GM12878 (cell line): ENCODE measurements around the gene KRT6C. TPM values are rescaled to one million over a fixed set of nuclear protein-coding genes. Genes with fewer than 3 reads are reported as not detected.

Experiments
- ATAC-seq: fragments of 200-7000 bp; cut with Tn5 transposase; 3 replicates; pipeline ENCODE4 v1.9.1; 2020; ENCODE audit warnings: mild to moderate bottlenecking, moderate library complexity
- BruUV-seq: library from RNA; stranded (reverse); fragments of 400-500 nt; replicated peaks from 2 replicates; lab custom pipeline; 2021; lab: Mats Ljungman, UMichigan
- CTCF ChIA-PET: fragments of 300-600 bp; sonication (Branson Sonifier 250); formaldehyde crosslinking; extraction: SDS; loops from one replicate; lab custom pipeline; 2021; ENCODE audit warnings: inconsistent platforms; lab: Yijun Ruan, JAX
- POLR2A ChIA-PET: fragments of 350-600 bp; formaldehyde crosslinking; extraction: SDS; loops from one replicate; lab custom pipeline; 2021; ENCODE audit warnings: inconsistent platforms; lab: Charles Lee
- RAD21 ChIA-PET: fragments of 300-600 bp; sonication (Branson Sonifier 250); formaldehyde crosslinking; loops from one replicate; lab custom pipeline; 2023; ENCODE audit warnings: antibody characterized with exemption; ENCODE audit not compliant: unreplicated experiment; lab: Charles Lee
- SMC1A ChIA-PET: fragments of 300-600 bp; sonication (Branson Sonifier 250); formaldehyde crosslinking; loops from one replicate; lab custom pipeline; 2023; ENCODE audit not compliant: unreplicated experiment, uncharacterized antibody; lab: Charles Lee
- DNase-seq: peaks from one replicate; pipeline ENCODE4 v3.0.0-alpha.2; 2011; ENCODE audit warnings: low read depth, low spot score
- FAIRE-seq: peaks from 3 replicates; lab custom pipeline; 2011; peaks lifted over from hg19 to GRCh38; lab: Jason Lieb, UNC
- H2AFZ ChIP-seq: 2 replicates; pipeline ENCODE4 v1.6.0; 2011; ENCODE audit warnings: low read depth, low read length, control low read depth; ENCODE audit not compliant: control insufficient read depth
- H3K27ac ChIP-seq: 2 replicates; pipeline ENCODE4 v1.5.1; 2011; ENCODE audit warnings: control low read depth; ENCODE audit not compliant: control insufficient read depth, insufficient read depth
- H3K27me3 ChIP-seq, 2 experiments: replicated peaks in 1 of 2; 2 replicates each; pipeline versions ENCODE4 v1.6.0 to v1.6.1; 2011; ENCODE audit warnings: low read length in 1 of 2; ENCODE audit not compliant: control insufficient read depth in 2 of 2, insufficient read depth in 2 of 2
- H3K36me3 ChIP-seq, 2 experiments: 2 replicates each; pipeline ENCODE4 v1.5.1; 2011; ENCODE audit warnings: low read length in 1 of 2; ENCODE audit not compliant: control insufficient read depth in 2 of 2, insufficient read depth in 2 of 2
- H3K4me1 ChIP-seq: 2 replicates; pipeline ENCODE4 v1.6.1; 2011; ENCODE audit warnings: mild to moderate bottlenecking, low read length, moderate library complexity, mixed read lengths; ENCODE audit not compliant: control insufficient read depth, insufficient read depth
- H3K4me2 ChIP-seq: 2 replicates; pipeline ENCODE4 v1.6.0; 2011; ENCODE audit warnings: control low read depth; ENCODE audit not compliant: control insufficient read depth, insufficient read depth
- H3K4me3 ChIP-seq: fragments of 200-600 bp; sonication (generic); 2 replicates; pipeline ENCODE4 v1.5.1; 2016
- H3K79me2 ChIP-seq: 2 replicates; pipeline ENCODE4 v1.6.0; 2011; ENCODE audit warnings: low read length; ENCODE audit not compliant: control insufficient read depth, insufficient read depth
- H3K9ac ChIP-seq: 2 replicates; pipeline ENCODE4 v1.8.0; 2011; ENCODE audit warnings: low read length, control low read depth, mixed read lengths; ENCODE audit not compliant: control insufficient read depth, insufficient read depth
- H3K9me3 ChIP-seq: replicated peaks from 3 replicates; pipeline ENCODE4 v1.5.1; 2011; ENCODE audit warnings: mild to moderate bottlenecking, low read length; ENCODE audit not compliant: control insufficient read depth, insufficient read depth
- H4K20me1 ChIP-seq: 2 replicates; pipeline ENCODE4 v1.6.0; 2011; ENCODE audit not compliant: control insufficient read depth, insufficient read depth
- CTCF ChIP-seq, 3 experiments: IDR thresholded peaks in 2 of 3; conservative IDR thresholded peaks in 1 of 3; 2 replicates each; pipeline ENCODE4 v1.5.1; 2011; ENCODE audit warnings: low read depth in 3 of 3, low read length in 3 of 3, mild to moderate bottlenecking in 3 of 3, control low read depth in 2 of 3, moderate library complexity in 2 of 3, inconsistent platforms in 1 of 3, mixed read lengths in 1 of 3; ENCODE audit not compliant: control insufficient read depth in 2 of 3, insufficient read depth in 1 of 3; ENCODE audit errors: extremely low read depth in 1 of 3
- EP300 ChIP-seq, 2 experiments: fragments of 150-350 bp in 1 of 2; IDR thresholded peaks; 2 replicates each; pipeline ENCODE4 v1.6.1; 2011 to 2012; ENCODE audit warnings: low read depth in 2 of 2, low read length in 2 of 2, borderline replicate concordance in 1 of 2, improper control_type of control experiment in 1 of 2, inconsistent platforms in 1 of 2; ENCODE audit not compliant: control insufficient read depth in 1 of 2
- ESRRA ChIP-seq: IDR thresholded peaks from 2 replicates; pipeline ENCODE4 v1.6.1; 2012; ENCODE audit warnings: mild to moderate bottlenecking, low read length, improper control_type of control experiment
- SMC3 ChIP-seq: IDR thresholded peaks from 2 replicates; pipeline ENCODE4 v1.6.1; 2011; ENCODE audit warnings: low read length, improper control_type of control experiment, borderline replicate concordance
- YY1 ChIP-seq: IDR thresholded peaks from 2 replicates; pipeline ENCODE4 v1.6.1; 2011; ENCODE audit warnings: low read depth, mild to moderate bottlenecking, low read length
- ZBED1 ChIP-seq: IDR thresholded peaks from 2 replicates; pipeline ENCODE4 v1.6.1; 2016; ENCODE audit warnings: borderline replicate concordance
- WGBS: methylation state at CpG from one replicate; pipeline ENCODE4 v1.1.6; 2016; ENCODE audit warnings: low lambda C conversion rate; ENCODE audit not compliant: insufficient replicate concordance, insufficient coverage; ENCODE audit errors: missing lambda C conversion rate; 5-methylcytosine and 5-hydroxymethylcytosine counted together
- in situ Hi-C: fragments of 300-500 bp; cut with MboI; formaldehyde crosslinking; loops from 9 replicates; pipeline ENCODE4 v1.14.3; 2018; ENCODE audit warnings: mixed read lengths
- intact Hi-C: fragments of 100-400 bp; cut with micrococcal nuclease; formaldehyde crosslinking; loops from one replicate; pipeline ENCODE4 v1.14.2; 2022; ENCODE audit not compliant: unreplicated experiment
- polyA plus RNA-seq, 11 experiments: library from polyadenylated mRNA; depleted of rRNA in 4 of 11; unstranded in 6 of 11; stranded (reverse) in 5 of 11; fragments of >200 nt; fragmentation: Nextera tagmentation in 4 of 11; fragmentation: Illumina TruSeq in 1 of 11; extraction: Ambion mirVana in 4 of 11; extraction: Trizol in 1 of 11; gene quantifications; 1 replicate in 1 of 11; 2 replicates in 10 of 11; pipeline versions ENCODE4 v1.2.1 to v1.2.3, GENCODE V29; 2011 to 2016; ENCODE audit warnings: inconsistent platforms in 2 of 11, missing spikeins in 2 of 11, low read depth in 1 of 11
- total RNA-seq, 4 experiments: library from RNA; depleted of rRNA in 3 of 4; stranded (reverse); fragments of >200 nt in 3 of 4; fragmentation: Illumina TruSeq in 1 of 4; extraction: Trizol in 1 of 4; gene quantifications; 2 replicates each; pipeline versions ENCODE4 v1.2.1 to v1.2.3, GENCODE V29; 2013 to 2021

KRT6C gene
- total and polyA plus RNA-seq, 10 of the 15 experiments (the other 5 are each of a cell fraction or from before 2014, with no cell fraction given), result not detected

- 2% methylated on average over 4 of the region's 4 CpGs for WGBS
- no peak for TF ChIP-seq ZBED1
- no peak for TF ChIP-seq EP300 (IDR thresholded peaks at IDR 0.05; ENCODE audit: borderline replicate concordance in 1 of 2, control insufficient read depth in 1 of 2, low read depth in 2 of 2, low read length in 2 of 2)
- TF ChIP-seq ESRRA, result no peak
- TF ChIP-seq SMC3, result peak; percentile 34; the same call in 1 of the 2 replicates
- peak; percentile 35 to 48 (median 41); a peak in 5 of 6 replicates for TF ChIP-seq CTCF (IDR thresholded peaks at IDR 0.05 in 2 of 3, conservative IDR thresholded peaks at IDR 0.05 in 1 of 3; ENCODE audit: control insufficient read depth in 2 of 3, extremely low read depth in 1 of 3, insufficient read depth in 1 of 3, low read depth in 3 of 3, low read length in 3 of 3)
- TF ChIP-seq YY1, result peak; percentile 49; the same call in 1 of the 2 replicates
- Histone ChIP-seq H3K36me3 (no peaks in the 10 kb centered on the region), H2AFZ (no peak overlapping the region), H3K4me1 (no peaks in the 10 kb centered on the region), H3K27ac (no peak overlapping the region), H3K4me3 (no peak overlapping the region), H3K27me3 (no peaks in the 10 kb centered on the region), H3K79me2 (no peaks in the 10 kb centered on the region), H3K4me2 (no peak overlapping the region), H3K9ac (no peak overlapping the region), H3K9me3 (no peaks in the 10 kb centered on the region; the same call in 1 of the 3 replicates), H4K20me1 (no peaks in the 10 kb centered on the region)
- FAIRE-seq (no peak), DNase-seq (no peak), ATAC-seq (peak; percentile 48; the same call in 1 of the 3 replicates)
- ChIA-PET CTCF (interaction anchor here (1.7 kb wide), 1 partner anchor 9 kb away, joined by 5 read pairs; no protein-coding TSS in a partner anchor), RAD21 (no interaction called here), POLR2A (no interaction called here), SMC1A (interaction anchor here (1.0 to 1.7 kb wide), 4 partner anchors 9 to 266 kb away, joined by 3 to 5 read pairs (median 4); no protein-coding TSS in a partner anchor)
- in situ Hi-C loops, result no loop called here
- no TSS peak for BruUV-seq
- intact Hi-C loops, result loop anchor here (10.0 kb wide), 1 partner anchor 132 kb away; no protein-coding TSS in a partner anchor
These were observed 33.5 kb upstream of the KRT6C start for GRCh38 chr12:52506858-52507715.
